ENCODE data around the gene SBK2.

SBK2 gene

DNA sequence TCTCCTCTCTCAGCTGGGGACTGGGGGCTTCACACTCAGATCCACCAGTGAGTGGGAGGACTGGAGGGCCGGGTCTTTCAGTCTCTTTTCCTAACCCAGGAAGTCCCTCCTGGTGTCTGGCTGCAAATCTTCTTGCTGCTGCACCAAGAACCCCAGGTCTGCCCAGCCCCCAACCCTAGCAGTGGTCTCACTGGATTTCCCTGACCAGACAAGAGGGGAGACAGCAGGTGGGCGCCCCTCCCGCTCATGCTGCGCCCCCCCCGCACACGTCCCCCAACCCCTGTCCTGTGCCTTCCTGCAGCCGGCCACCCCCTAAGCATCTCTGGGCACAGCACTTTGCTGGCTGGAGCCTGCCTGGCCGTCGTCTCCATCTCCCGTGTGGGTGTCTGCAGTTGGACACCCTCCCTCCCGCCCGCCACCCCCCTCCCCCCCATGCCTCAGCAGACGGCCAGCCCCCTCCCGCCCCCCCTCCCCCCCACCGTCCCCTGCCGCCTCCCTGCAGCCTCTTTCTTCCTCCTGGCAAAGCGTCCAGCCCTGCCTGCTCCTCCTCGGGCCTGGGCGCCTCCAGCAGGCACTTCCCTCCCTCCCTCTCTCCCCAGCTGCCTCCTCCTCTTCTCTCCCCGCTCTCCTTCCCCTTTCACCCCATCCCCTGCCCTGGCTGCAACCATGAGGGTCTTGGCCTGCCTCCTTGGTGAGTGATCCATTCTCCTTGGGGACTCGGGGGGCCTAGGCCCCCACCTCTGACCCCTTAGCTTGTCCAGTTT, 48.8 kb downstream of the SBK2 start, which contains the start of gene SSC5D:
Gene SSC5D, plus strand, starts transcription at position 513 of the 764 bp plus-strand sequence. Its CDS starts 154 bp downstream, at position 667.
- TF ChIP-seq L3MBTL2 (conservative IDR thresholded peaks at IDR 0.05) (no peak), BHLHE40 (IDR thresholded peaks at IDR 0.05; ENCODE audit: borderline replicate concordance) (no peak), TARDBP (IDR thresholded peaks at IDR 0.05) (no peak), SUZ12 (IDR thresholded peaks at IDR 0.05) (no peak), FOXK2 (IDR thresholded peaks at IDR 0.05) (no peak), HDGF (IDR thresholded peaks at IDR 0.05; ENCODE audit: borderline replicate concordance) (no peak)
- TF ChIP-seq, protein P1, sequence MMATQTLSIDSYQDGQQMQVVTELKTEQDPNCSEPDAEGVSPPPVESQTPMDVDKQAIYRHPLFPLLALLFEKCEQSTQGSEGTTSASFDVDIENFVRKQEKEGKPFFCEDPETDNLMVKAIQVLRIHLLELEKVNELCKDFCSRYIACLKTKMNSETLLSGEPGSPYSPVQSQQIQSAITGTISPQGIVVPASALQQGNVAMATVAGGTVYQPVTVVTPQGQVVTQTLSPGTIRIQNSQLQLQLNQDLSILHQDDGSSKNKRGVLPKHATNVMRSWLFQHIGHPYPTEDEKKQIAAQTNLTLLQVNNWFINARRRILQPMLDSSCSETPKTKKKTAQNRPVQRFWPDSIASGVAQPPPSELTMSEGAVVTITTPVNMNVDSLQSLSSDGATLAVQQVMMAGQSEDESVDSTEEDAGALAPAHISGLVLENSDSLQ (IDR thresholded peaks at IDR 0.05): no peak
- DNase-seq (ENCODE audit: extremely low spot score): no peak
- POLR2A ChIA-PET: interaction anchor here (1.9 kb wide), 1 partner anchor 12 kb away, joined by 14 read pairs; the partner anchor contains the start of gene ZNF628
- CTCF ChIA-PET: interaction anchor here (1.5 kb wide), 1 partner anchor 16 kb away, joined by 3 read pairs; no protein-coding TSS in a partner anchor

- ChIA-PET CTCF (interaction anchor here (0.6 to 1.2 kb wide), 2 partner anchors 17 to 19 kb away, joined by 3 to 4 read pairs; no protein-coding TSS in a partner anchor), POLR2A (interaction anchor here (0.7 to 1.9 kb wide), 4 partner anchors 11 to 21 kb away, joined by 3 to 14 read pairs (median 4); partner anchors contain the start of gene ZNF628)
Observed at GRCh38 chr19:55486971-55487923, 49.7 kb downstream of the SBK2 start.

DNA sequence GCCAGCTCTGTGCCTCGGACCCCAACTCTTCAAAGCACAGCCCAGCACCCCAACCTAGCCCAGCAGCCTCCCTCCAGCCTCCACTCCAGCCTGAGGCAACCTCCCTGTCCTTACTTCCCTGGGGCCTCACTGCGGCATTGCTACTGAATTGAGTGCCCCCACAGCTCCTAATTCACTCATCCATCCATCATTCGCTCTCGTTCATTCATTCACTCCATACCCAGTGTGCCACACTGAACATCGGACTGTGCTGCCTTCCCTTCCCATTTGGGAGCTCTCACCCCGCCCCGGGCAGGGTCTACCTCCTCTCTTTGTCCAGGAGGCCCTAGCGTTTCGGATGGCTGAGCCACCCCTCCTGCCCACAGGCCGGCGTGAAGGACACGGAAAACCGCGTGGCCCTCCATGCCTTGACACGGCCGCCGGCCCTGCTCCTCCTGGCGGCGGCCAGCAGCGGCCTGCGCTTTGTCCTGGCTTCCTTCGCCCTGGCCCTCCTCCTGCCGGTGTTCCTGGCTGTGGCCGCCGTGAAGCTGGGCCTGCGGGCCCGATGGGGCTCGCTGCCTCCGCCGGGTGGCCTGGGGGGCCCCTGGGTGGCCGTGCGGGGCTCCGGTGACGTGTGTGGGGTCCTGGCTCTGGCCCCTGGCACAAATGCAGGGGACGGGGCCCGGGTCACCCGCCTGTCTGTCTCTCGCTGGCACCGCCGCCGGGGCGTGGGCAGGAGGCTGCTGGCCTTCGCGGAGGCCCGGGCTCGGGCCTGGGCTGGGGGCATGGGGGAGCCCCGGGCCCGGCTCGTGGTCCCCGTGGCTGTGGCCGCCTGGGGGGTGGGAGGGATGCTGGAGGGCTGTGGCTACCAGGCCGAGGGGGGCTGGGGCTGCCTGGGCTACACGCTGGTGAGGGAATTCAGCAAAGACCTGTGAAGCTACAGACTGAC, 50.6 kb downstream of the SBK2 start:
- no peak for DNase-seq (ENCODE audit: extremely low spot score)
- TF ChIP-seq SP1 (IDR thresholded peaks at IDR 0.05) (no peak), FOXA1 (IDR thresholded peaks at IDR 0.05) (no peak), ELF4 (IDR thresholded peaks at IDR 0.05) (no peak), CTBP1 (IDR thresholded peaks at IDR 0.05; ENCODE audit: borderline replicate concordance) (no peak), L3MBTL2 (conservative IDR thresholded peaks at IDR 0.05) (no peak), ZNF384 (IDR thresholded peaks at IDR 0.05) (no peak), LEF1 (IDR thresholded peaks at IDR 0.05; ENCODE audit: borderline replicate concordance) (no peak), NFRKB (IDR thresholded peaks at IDR 0.05) (no peak), BHLHE40 (IDR thresholded peaks at IDR 0.05; ENCODE audit: borderline replicate concordance) (no peak), FOXM1 (IDR thresholded peaks at IDR 0.05; ENCODE audit: borderline replicate concordance) (no peak), ARNT (IDR thresholded peaks at IDR 0.05) (no peak), HDGF (IDR thresholded peaks at IDR 0.05; ENCODE audit: borderline replicate concordance) (no peak), TARDBP (IDR thresholded peaks at IDR 0.05) (no peak), FOXK2 (IDR thresholded peaks at IDR 0.05) (no peak), SUZ12 (IDR thresholded peaks at IDR 0.05) (no peak)
- TF ChIP-seq, protein P1 (IDR thresholded peaks at IDR 0.05): no peak
- POLR2A ChIA-PET: interaction anchor here (0.9 to 2.0 kb wide), 6 partner anchors 10 to 22 kb away, joined by 3 to 21 read pairs (median 4); partner anchors contain the start of gene ZNF628
- CTCF ChIA-PET: interaction anchor here (0.6 to 1.2 kb wide), 2 partner anchors 17 to 18 kb away, joined by 3 to 4 read pairs; no protein-coding TSS in a partner anchor

More at GRCh38 chr19:55486971-55487923, 49.7 kb downstream of the SBK2 start:
- TF ChIP-seq SP1 (IDR thresholded peaks at IDR 0.05) (no peak), L3MBTL2 (conservative IDR thresholded peaks at IDR 0.05) (no peak), FOXK2 (IDR thresholded peaks at IDR 0.05) (no peak), LEF1 (IDR thresholded peaks at IDR 0.05; ENCODE audit: borderline replicate concordance) (no peak), NFRKB (IDR thresholded peaks at IDR 0.05) (no peak), ZNF384 (IDR thresholded peaks at IDR 0.05) (no peak), ELF4 (IDR thresholded peaks at IDR 0.05) (no peak), TARDBP (IDR thresholded peaks at IDR 0.05) (no peak), FOXA1 (IDR thresholded peaks at IDR 0.05) (no peak), HDGF (IDR thresholded peaks at IDR 0.05; ENCODE audit: borderline replicate concordance) (no peak), FOXM1 (IDR thresholded peaks at IDR 0.05; ENCODE audit: borderline replicate concordance) (no peak)
- TF ChIP-seq, protein P1 (IDR thresholded peaks at IDR 0.05): no peak
- DNase-seq (ENCODE audit: extremely low spot score): no peak

- no peak for DNase-seq (ENCODE audit: extremely low spot score)
- no peak for TF ChIP-seq BHLHE40 (IDR thresholded peaks at IDR 0.05; ENCODE audit: borderline replicate concordance)
- TF ChIP-seq CTBP1 (IDR thresholded peaks at IDR 0.05; ENCODE audit: borderline replicate concordance): no peak
- no peak for TF ChIP-seq ARNT (IDR thresholded peaks at IDR 0.05)
- TF ChIP-seq NFRKB (IDR thresholded peaks at IDR 0.05): no peak
- TF ChIP-seq SUZ12 (IDR thresholded peaks at IDR 0.05): no peak
- TF ChIP-seq FOXM1 (IDR thresholded peaks at IDR 0.05; ENCODE audit: borderline replicate concordance): no peak
- TF ChIP-seq ZNF384 (IDR thresholded peaks at IDR 0.05): no peak
- TF ChIP-seq FOXA1 (IDR thresholded peaks at IDR 0.05): no peak
- TF ChIP-seq ELF4 (IDR thresholded peaks at IDR 0.05): no peak
- TF ChIP-seq HDGF (IDR thresholded peaks at IDR 0.05; ENCODE audit: borderline replicate concordance): no peak
- TF ChIP-seq TARDBP (IDR thresholded peaks at IDR 0.05): no peak
- no peak for TF ChIP-seq SP1 (IDR thresholded peaks at IDR 0.05)
- no peak for TF ChIP-seq LEF1 (IDR thresholded peaks at IDR 0.05; ENCODE audit: borderline replicate concordance)
- CTCF ChIA-PET: interaction anchor here (0.8 kb wide), 1 partner anchor 18 kb away, joined by 4 read pairs; no protein-coding TSS in a partner anchor
- POLR2A ChIA-PET: interaction anchor here (0.9 to 2.0 kb wide), 5 partner anchors 9 to 18 kb away, joined by 3 to 21 read pairs (median 4); partner anchors contain the start of gene ZNF628
Observed at GRCh38 chr19:55485439-55486011, 51.4 kb downstream of the SBK2 start.
